ENCODE measurements around the gene LRRC41.

DNA sequence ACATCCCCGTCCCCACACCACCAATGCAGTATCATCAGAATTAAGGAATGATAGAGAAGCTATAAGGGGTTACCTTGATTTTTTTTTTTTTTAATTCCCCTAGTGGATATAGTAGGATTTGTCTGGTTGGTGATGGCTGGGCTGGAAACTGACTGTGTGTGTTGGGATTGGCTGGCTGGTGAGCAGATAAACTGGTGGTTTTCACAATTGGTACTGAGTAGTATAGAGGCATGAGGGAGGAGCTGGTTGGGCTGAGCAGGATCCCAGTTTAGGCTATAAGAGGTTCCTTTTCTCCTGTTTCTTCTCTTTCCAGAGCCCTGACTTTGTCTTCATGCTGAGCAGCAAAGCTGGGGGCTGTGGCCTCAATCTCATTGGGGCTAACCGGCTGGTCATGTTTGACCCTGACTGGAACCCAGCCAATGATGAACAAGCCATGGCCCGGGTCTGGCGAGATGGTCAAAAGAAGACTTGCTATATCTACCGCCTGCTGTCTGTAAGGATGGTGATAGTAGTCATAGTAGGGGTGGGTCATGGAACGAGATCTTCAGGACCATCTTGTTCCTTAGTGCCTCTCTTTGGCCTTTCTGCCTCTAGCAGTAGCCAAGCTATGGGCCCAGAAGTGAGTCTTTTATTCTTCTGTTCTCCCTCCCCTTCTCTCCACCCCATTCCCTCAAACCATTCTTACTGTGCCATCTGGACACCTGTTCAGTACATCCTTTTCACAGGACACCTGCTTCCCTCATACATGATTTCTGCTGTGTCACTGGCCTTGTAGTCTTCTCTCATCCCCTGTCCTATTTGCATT is 29.0 kb downstream of the LRRC41 start:
- TF ChIP-seq, protein P1, sequence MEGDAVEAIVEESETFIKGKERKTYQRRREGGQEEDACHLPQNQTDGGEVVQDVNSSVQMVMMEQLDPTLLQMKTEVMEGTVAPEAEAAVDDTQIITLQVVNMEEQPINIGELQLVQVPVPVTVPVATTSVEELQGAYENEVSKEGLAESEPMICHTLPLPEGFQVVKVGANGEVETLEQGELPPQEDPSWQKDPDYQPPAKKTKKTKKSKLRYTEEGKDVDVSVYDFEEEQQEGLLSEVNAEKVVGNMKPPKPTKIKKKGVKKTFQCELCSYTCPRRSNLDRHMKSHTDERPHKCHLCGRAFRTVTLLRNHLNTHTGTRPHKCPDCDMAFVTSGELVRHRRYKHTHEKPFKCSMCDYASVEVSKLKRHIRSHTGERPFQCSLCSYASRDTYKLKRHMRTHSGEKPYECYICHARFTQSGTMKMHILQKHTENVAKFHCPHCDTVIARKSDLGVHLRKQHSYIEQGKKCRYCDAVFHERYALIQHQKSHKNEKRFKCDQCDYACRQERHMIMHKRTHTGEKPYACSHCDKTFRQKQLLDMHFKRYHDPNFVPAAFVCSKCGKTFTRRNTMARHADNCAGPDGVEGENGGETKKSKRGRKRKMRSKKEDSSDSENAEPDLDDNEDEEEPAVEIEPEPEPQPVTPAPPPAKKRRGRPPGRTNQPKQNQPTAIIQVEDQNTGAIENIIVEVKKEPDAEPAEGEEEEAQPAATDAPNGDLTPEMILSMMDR (IDR thresholded peaks at IDR 0.05 in 2 of 3, conservative IDR thresholded peaks at IDR 0.05 in 1 of 3; ENCODE audit: borderline replicate concordance in 1 of 3, insufficient read depth in 1 of 3, low read depth in 2 of 3, low read length in 2 of 3), result 0 out of 6 replicates have a peak, but pooled peaks of 1 of the 3 experiments have one; percentile 8
- TF ChIP-seq ZBTB33 (IDR thresholded peaks at IDR 0.05; ENCODE audit: extremely low read depth, insufficient replicate concordance, low read length), result no peak
- no peak for TF ChIP-seq POLR2AphosphoS5 (IDR thresholded peaks at IDR 0.05; ENCODE audit: low read depth, low read length)
- no peak for TF ChIP-seq EZH2phosphoT487 (IDR thresholded peaks at IDR 0.05; ENCODE audit: borderline replicate concordance)
- TF ChIP-seq SRF (IDR thresholded peaks at IDR 0.05; ENCODE audit: low read depth), result no peak
- TF ChIP-seq POLR2A (IDR thresholded peaks at IDR 0.05; ENCODE audit: borderline replicate concordance, extremely low read depth, insufficient read depth, insufficient read length), result no peak
- TF ChIP-seq CBX3 (IDR thresholded peaks at IDR 0.05; ENCODE audit: low read depth), result no peak
- TF ChIP-seq ELF1 (IDR thresholded peaks at IDR 0.05; ENCODE audit: borderline replicate concordance, low read depth), result no peak
- no peak for TF ChIP-seq EZH2 (IDR thresholded peaks at IDR 0.05)
- no peak for TF ChIP-seq EGR1 (IDR thresholded peaks at IDR 0.05; ENCODE audit: low read depth)
- TF ChIP-seq SP1 (IDR thresholded peaks at IDR 0.05; ENCODE audit: low read depth), result no peak
- no peak for TF ChIP-seq REST (IDR thresholded peaks at IDR 0.05; ENCODE audit: low read depth)
- no peak for TF ChIP-seq CEBPB (IDR thresholded peaks at IDR 0.05; ENCODE audit: low read depth)
